HG03558 (cell line): ENCODE results near the gene FANK1.
"Not testable (repeated sequence)": the region's sequence is repeated elsewhere in the genome, so short reads cannot be mapped to it uniquely, and the experiment has no call there.

Source experiments
- ATAC-seq: cut with Tn5 transposase; IDR thresholded peaks from one replicate; pipeline ENCODE4 v1.9.1; 2021; ENCODE audit warnings: moderate number of reproducible peaks; ENCODE audit not compliant: unreplicated experiment; ENCODE audit errors: extremely low read depth

FANK1 gene

GRCh38 chr10:125926247-125926646 is 29.9 kb downstream of the FANK1 start:
- ATAC-seq, result no peak

DNA sequence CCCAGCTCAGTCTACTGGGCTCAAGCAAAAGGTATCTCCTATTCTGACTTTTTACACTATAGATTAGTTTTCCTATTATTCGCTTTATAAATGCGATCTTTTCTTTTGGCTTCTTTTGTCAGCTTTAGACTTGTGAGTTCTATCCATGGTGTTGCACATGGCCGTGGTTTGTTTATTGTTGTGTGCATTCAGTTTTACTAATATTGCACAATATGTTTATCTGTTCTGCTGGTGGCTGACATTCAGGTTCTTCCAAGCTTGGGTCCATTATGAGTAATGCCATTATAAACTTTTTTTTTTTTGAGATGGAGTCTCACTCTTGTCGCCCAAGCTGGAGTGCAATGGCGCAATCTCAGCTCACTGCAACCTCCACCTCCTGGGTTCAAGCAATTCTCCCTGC is 30.9 kb downstream of the FANK1 start:
- ATAC-seq, result not testable (repeated sequence)

- no peak for ATAC-seq
Observed at GRCh38 chr10:125928928-125929585, 32.7 kb downstream of the FANK1 start.

DNA sequence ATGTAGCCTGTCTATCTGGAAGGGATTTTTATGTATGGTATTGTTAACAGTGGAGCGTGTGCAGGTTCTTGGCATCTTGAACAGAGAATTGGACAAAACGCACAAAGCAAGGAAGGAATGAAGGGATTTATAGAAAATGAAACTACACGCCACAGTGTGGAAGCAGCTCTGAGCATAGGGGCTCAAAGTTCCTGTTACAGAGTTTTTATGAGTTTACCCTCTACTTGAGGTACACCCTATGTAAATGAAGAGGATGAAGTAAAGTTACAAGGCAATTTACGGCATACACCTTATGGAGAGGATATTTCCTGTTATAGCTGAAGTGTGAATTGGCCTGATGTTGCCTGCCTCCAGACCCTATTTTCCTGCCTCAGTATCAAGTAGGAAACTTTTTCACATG is 33.3 kb downstream of the FANK1 start:
- no peak for ATAC-seq

- ATAC-seq, result no peak
Observed at GRCh38 chr10:125933693-125934092, 37.3 kb downstream of the FANK1 start.

- no peak for ATAC-seq
Observed at GRCh38 chr10:125936331-125936730, 40.0 kb downstream of the FANK1 start.

DNA sequence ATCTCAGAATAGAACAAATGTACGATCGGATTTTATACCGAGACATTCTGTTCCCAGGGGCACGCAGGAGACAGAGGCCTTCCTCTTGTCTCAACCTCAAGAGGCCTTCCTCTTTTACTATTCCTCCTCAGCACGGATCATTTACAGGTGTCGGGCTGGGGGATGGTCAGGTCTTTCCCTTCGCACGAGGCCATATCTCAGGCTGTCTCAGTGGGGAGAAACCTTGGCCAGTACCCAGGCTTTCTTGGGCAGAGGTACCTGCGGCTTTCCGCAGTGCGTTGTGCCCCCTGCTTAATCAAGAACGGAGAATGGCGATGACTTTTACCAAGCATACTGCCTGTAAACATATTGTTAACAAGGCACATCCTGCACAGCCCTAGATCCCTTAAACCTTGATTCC is 44.2 kb downstream of the FANK1 start:
- no peak for ATAC-seq

DNA sequence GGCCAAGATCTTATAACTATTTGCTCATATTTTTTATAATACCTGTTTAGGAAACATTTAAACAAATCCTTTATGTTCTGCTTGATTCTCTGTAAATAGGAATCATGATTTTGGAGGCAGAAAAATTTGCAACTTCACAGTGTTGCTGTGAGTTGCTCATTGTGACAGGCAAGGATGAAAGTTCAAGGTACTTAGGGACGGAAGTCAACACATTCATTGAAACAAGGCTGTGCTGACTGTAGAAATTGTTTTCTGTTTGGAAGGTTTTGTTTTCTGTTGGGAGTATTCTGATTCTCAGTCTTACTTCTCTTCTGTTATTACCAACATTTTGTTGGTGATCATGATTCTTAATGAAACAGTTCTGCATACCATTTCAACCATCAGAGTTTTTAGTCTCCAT is 54.9 kb downstream of the FANK1 start:
- ATAC-seq, result no peak

- ATAC-seq, result no peak
Observed at GRCh38 chr10:125953778-125954385, 57.5 kb downstream of the FANK1 start.

GRCh38 chr10:125955766-125956165 is 59.4 kb downstream of the FANK1 start:
- no peak for ATAC-seq

DNA sequence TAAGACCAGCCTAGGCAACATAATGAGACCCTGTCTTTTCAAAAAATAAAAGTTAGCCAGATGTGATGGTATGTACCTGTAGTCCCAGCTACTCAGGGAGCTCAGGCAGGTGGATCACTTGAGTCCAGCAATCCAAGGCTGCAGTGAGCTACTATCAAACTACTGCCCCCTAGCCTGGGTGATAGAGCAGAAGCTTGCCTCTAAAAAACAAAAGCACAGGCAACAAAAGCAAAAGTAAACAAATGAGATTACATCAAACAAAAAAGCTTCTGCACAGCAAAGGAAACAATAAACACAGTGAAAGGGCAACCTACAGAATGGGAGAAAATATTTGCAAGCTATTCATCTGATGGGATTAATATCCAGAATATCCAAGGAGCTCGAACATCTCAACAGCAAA is 65.4 kb downstream of the FANK1 start:
- no peak for ATAC-seq

GRCh38 chr10:125962200-125962599 is 65.8 kb downstream of the FANK1 start:
- ATAC-seq, result no peak

- ATAC-seq, result no peak
Observed at GRCh38 chr10:125964558-125964957, 68.2 kb downstream of the FANK1 start.

DNA sequence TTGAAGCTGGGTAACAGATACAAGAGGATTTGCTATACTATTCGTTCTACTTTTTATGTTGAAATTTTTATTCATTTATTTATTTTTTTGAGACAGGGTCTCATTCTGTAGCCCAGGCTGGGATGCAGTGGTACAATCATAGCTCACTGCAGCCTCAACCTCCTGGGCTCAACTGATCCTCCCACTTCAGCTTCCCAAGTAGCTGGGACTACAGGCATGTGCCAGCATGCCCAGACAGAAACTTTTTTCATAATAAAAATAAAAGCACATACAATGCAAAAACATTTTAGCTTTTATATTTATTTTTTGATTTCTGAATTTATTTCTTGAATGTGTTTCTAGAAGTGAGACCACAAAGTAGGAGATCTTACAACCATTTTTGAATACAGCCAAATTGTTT is 71.2 kb downstream of the FANK1 start:
- ATAC-seq, result no peak

GRCh38 chr10:125970077-125970630 is 73.8 kb downstream of the FANK1 start:
- ATAC-seq, result not testable (repeated sequence)

DNA sequence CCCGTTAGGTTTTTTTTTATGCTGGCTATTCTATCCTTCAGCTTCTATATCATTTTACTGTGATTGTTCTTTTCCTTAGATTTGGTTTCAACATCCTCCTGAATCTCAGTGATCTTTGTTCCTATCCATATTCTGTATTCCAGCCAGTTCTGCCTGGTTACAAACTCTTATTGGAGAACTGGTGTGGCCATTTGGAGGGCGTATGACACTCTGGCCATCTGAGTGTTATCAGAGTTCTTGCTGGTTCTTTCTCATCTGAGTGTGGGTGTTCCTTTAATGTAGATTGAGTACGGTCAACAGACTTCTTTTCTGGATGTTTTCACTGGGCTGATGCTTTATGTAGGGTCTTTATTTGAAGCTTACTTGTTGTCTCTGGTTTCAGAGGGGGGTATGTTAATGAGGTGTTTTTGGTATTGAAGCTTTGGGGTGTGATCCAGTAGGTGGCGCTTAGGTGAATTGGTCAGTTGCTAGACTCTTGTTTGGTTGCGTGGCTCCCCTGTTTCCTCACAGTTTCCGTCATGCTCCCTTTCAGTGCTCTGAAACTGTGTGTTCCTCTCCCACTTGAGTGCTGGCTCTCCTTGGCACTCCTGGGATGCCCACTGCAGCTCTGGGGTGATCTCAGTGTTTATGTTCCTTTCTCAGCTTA is 80.7 kb downstream of the FANK1 start:
- no peak for ATAC-seq

DNA sequence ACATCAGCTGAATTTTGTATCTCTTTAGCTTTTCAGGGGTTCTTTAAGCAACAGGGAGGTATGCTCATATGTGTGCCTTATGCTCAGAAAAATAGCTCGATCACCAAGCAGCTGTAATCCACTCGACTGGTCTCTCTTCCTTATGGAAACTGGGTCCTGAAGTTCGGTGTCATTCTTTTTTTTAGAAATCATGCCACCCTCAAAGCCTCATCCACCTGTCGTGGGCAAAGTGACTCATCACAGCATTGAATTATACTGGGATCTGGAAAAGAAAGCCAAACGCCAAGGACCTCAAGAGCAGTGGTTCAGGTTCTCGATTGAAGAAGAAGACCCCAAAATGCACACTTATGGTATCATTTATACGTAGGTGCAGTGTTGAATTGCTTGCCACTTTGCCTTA is 83.6 kb downstream of the FANK1 start:
- no peak for ATAC-seq

DNA sequence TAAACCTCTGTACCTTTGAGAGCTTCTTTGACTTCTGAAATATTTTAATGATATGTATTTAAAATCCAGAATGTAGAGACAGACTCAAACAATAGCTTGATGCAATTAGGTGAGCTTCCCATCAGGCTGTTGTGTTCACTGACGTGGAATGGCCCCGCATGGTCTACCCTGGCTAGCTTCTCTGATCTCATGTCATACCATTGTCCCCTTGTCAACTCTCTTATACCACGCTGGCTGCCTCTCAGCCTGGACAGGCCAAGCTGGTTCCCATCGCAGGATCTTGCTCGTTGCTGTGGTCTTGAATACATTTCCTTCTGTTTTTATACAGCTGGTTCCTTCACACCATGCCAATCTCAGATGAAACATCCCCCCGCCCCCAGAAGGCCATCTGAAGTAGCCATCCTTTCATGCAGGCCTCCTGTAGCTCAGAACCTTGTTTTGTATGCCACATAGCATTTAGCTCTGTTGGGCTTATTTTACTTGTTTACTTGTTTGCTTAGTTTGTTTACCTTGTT is 84.2 kb downstream of the FANK1 start:
- no peak for ATAC-seq

DNA sequence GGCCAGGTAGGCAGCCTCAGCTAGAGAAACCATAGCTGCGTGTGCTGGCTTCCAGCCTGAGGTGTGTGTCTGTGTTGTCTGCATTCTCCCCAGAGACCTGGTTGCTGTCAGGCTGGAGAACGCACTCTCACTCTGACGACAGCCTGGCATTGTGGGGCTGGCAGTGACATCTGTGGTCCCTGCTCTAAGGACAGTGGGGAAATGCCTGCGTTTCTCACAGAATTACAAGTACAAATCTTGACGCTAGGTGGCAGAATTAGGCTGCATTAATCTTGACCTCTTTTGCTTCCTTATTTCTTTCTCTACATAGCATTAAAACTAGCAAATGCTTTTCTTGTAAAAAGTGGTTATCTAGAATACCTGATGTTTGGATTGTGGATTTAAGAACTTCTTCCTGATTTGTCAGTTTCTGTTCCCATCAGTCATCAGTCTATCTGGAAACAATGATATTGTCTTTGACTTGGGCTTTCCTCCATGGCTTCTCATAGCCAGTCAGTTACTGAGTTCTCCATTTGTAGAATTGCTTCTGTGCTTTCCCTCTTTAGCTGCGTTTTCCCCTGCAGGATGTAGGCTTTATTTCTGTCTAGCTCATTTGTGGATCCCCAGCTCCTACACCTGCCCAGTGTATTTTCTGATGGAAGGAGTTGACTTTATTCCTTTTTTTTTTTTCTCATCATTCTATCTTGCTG is 86.0 kb downstream of the FANK1 start:
- ATAC-seq, result no peak

DNA sequence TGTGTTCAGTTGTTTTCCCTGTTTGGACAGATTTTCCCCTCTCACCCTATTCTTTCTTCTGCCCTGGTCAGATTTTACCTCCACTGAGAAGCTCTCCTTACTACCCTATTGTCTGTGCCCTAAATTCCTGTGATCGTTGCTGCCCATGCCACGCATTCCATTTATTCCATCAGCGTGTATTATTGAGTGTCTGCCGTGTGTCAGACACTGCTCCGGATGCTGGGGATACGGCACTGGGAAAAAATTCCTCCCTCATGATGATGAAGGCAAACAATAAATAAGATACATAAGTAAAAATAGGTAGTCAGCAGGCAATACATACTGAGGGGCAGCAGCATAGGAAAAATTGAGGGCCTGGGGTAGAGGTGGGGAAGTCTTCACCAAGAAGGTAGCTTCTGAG is 86.8 kb downstream of the FANK1 start:
- ATAC-seq, result no peak

DNA sequence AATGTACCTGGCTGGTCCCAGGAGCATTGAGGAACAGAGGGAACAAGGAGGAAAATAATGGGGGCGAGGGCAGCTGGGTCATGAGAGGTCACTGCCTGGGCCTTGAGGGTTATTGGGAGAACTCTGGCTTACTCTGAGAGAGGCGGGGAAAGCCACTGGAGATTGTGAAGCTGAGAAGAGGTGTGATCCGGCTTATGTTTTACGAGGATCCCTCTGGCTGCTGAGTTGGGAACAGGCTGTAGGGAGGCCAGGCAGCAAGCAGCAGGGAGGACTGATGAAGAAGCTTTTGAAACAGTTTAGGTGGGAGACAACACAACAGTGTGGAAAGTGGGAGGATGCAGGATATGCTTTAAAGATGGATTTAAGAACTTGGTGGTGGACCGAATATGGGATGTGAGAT is 87.3 kb downstream of the FANK1 start:
- ATAC-seq, result no peak
